ENCODE data around the gene LMBR1.
A peak's percentile ranks its signal among the peaks of the same experiment; 100 is the strongest.

LMBR1 gene

DNA sequence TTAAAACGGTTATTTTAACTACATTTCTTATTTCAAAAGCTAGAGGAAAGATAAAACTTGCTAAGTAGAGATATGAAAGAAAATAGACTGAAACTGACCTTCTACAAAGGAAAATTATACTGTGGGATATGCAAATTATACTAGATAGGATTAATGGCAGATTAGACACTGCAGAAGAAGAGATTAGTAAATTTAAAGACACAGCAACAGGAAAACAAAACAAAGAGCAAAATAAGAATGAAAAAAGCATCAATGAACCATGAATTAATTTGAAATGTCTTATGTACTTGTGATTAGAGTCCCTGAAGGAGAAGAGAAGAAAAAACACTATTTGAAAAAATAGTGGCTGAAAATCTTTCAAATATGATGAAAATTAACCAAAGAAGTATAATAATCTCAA is 200.1 kb downstream of the LMBR1 start:
- DNase-seq (ENCODE audit: low spot score), result no peak

- DNase-seq (ENCODE audit: low spot score), result no peak
These were observed 201.2 kb downstream of the LMBR1 start for GRCh38 chr7:156691764-156692163.

DNA sequence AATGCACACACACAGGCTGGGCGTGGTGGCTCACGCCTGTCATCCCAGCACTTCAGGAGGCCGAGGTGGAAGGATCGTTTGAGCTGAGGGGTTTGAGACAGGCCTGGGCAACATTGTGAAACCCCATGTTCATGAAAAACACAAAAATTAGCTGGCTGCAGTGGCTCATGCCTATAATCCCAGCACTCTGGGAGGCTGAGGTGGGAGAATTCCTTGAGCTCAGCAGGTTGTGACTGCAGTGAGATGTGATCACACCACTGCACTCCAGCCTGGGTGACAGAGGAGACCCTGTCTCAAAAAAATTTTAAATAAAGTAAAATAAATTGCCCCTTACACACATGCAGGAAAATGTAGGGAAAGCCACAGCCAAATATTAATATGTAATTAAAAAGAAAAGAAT is 208.3 kb downstream of the LMBR1 start:
- DNase-seq (ENCODE audit: low spot score), result no peak

GRCh38 chr7:156684251-156684650 is 208.7 kb downstream of the LMBR1 start:
- no peak for DNase-seq (ENCODE audit: low spot score)

DNA sequence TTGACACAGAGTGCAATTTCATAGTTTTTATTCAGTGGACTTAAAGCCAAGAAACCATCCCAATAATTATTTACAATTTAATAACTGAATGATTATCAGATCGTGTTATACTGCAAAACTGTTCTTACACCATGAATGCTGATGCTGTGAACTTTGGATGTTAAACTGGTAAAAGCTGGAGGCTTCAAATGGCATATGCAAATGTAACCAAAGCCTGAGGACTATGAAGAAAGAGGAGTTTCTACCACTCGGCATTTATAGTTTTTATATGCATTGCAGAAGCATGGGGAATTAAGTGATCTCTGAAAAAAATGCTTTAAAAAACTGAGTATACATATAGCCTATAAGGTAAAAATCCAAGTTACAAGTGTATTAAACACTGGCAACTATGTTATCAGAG is 210.1 kb downstream of the LMBR1 start:
- DNase-seq (ENCODE audit: low spot score), result no peak

GRCh38 chr7:156680281-156680680 is 212.7 kb downstream of the LMBR1 start:
- DNase-seq (ENCODE audit: low spot score), result no peak

DNA sequence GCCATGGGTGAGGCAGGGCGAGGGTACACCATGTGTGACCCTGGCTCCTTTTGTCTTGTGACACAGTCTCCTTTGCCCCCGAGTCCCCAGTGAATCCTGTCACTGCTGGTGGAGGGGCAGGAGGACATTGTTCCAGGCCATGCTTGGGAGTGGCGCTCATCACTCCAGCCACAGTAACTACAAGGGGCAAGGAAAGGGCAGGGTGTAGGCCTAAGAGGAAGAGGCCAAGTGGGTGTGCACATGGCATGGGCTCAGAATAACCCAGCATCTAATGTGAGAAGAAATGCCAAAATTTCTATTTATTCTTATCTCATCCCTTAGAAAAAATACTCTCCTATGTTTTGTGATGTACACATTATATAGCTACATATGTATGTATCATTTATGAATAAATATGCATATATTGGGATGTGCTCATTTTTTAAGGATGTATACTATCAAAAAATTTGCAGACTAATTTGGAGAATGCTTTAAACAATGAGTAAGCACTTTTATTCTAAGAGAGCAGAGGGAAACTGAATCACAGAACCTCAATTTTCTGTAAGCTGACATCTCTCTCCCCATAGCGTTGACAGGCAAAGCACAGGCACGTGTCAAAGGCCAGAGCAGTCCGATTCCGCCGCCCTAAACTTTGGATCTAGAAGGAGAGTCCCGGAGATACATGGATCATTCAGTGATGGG is 215.5 kb downstream of the LMBR1 start:
- DNase-seq (ENCODE audit: low spot score), result no peak

- DNase-seq (ENCODE audit: low spot score), result no peak
These were observed 216.7 kb downstream of the LMBR1 start for GRCh38 chr7:156676263-156676662.

GRCh38 chr7:156675721-156676120 is 217.3 kb downstream of the LMBR1 start:
- DNase-seq (ENCODE audit: low spot score), result no peak

DNA sequence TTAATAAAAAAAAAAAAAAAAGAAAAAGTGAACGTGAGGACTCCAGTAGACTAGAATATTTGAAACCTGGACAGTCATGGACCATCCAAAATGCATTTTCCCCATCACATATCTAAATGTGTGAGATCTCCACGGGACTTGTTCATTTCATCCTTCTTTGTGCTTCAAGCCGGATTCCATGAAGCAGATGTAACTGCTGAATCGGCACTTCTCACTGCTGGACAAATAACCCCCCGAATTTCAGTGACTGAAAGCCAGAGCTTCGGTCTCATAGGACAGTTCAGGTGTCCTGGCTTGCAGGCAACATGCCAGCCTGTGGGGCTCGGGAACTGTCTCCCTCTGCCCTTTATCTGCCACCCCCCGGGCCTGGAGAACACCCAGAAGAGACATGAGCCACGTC is 219.1 kb downstream of the LMBR1 start:
- no peak for DNase-seq (ENCODE audit: low spot score)

DNA sequence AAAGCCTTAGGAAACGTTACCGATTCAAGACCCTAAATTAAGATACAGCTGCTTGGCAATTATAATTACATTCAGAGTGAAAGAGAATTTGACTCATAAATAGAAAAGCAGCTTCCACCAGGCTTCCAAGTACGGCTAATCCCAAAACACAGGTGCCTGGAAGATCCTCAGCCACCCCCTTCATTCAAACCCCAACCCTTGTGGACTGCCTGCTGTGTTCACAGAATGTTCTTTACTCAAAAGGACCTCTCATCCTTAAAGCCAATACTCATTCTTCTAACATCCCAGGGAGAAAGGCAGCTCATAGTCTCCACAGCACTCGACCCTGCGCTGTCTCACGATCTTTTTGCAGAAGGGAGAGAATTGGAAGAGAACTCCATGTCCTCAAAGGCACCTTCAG is 219.5 kb downstream of the LMBR1 start:
- DNase-seq (ENCODE audit: low spot score), result no peak

- DNase-seq (ENCODE audit: low spot score), result no peak
These were observed 223.8 kb downstream of the LMBR1 start for GRCh38 chr7:156669035-156669828.

GRCh38 chr7:156668130-156668741 is 224.7 kb downstream of the LMBR1 start:
- no peak for DNase-seq (ENCODE audit: low spot score)

DNA sequence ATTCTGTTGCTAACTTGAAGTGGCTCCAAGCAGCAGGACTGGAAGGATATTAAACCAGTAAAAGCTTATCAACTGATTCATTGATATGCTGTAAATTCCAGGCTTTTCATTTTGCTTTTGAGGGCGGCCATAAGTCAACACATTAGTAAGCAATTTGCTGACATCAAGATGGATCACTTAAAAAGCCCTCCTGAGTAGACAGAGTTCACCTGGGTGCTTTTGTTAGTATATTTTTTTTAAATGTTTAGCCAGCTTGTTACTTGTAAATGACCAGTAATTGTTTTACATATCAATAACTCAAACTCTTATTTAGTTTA is 225.9 kb downstream of the LMBR1 start:
- no peak for DNase-seq (ENCODE audit: low spot score)

DNA sequence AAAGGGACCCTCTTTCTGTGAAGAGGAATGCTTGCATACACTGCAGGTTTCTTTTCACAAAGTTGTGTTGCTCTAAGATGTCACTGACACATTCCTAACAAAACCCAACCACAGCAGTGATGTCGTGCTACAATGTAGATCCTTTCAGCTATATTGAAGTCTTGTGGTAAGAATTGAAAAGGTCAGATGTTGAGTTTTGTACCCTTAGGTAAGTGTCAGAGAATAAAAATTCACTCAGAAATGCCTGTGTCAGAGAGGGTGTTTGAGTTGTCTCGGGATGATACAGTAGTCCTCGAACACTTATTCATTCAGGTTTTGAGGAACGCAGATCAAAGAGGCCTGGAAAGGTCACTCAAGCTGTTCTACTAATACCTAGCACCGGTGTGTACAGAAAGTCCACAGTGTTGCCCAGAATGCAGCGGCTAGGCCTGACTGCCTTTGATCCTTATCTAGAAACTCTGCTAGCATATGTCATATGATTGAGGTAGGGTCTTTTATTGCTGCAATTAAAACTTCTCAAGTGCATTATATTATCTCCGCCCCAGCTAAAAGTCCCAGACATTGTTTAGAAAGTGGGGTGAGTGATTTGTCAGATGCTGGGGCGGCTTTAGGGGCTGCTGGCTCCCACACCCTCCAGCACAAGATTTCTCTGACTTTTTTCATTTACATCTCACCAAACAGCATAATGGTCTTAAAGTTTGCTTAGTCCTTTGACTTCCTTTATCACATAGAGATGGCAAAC is 226.4 kb downstream of the LMBR1 start:
- DNase-seq (ENCODE audit: low spot score), result no peak

- DNase-seq (ENCODE audit: low spot score), result no peak
These were observed 227.9 kb downstream of the LMBR1 start for GRCh38 chr7:156665101-156665500.

GRCh38 chr7:156662277-156662676 is 230.7 kb downstream of the LMBR1 start:
- DNase-seq (ENCODE audit: low spot score), result no peak

GRCh38 chr7:156661637-156662036 is 231.3 kb downstream of the LMBR1 start:
- no peak for DNase-seq (ENCODE audit: low spot score)

GRCh38 chr7:156659961-156660360 is 233.0 kb downstream of the LMBR1 start:
- DNase-seq (ENCODE audit: low spot score), result peak; percentile 16

GRCh38 chr7:156659203-156659602 is 233.8 kb downstream of the LMBR1 start:
- DNase-seq (ENCODE audit: low spot score), result no peak

GRCh38 chr7:156657681-156658080 is 235.3 kb downstream of the LMBR1 start:
- no peak for DNase-seq (ENCODE audit: low spot score)

DNA sequence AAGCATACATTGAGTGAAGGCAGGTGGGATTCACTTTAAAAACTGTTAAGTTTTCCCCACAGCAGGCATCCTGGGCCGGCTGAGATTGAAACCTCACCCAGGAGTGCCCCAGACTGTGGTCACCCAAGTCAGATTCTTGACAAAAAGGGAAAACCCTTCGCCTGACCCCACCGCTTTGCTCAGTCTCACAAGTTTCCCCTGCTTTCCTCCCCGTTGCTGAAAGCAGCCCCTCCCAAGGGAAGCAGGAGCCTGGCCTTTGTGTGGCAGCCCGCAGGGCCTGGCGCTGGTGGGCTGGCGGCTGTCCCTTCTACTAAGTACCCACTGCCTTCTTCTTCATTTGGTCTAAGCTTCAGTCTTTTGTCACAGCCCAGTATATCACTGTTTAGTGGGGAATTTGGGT is 236.4 kb downstream of the LMBR1 start:
- DNase-seq (ENCODE audit: low spot score), result no peak

DNA sequence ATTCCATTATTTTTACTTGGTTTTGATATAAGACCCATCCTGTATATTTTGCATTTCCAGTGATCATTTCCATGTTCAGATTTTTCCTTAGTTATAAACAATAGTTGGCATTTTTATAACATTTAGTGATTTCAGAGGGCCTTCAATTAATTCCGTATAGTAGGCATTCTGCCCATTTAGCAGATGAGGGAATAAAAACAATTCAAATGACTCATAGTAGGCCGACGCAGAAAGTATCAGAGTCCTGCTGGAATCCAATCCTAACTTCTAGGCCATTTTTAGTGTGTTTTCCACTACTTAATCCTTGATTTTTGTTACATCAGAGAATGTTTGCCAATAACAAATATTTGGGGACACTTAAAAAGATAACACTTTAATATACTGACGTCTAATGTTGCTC is 237.0 kb downstream of the LMBR1 start:
- DNase-seq (ENCODE audit: low spot score), result no peak

All from AG20443 (cell line).